MG63 (cell line): ENCODE measurements around the gene ABCC10. TPM values are rescaled to one million over a fixed set of nuclear protein-coding genes. Genes with fewer than 3 reads are reported as not detected.
"Not testable (repeated sequence)": the region's sequence is repeated elsewhere in the genome, so short reads cannot be mapped to it uniquely, and the experiment has no call there.

Source experiments
- DNase-seq: peaks from one replicate; pipeline ENCODE4 v3.0.0-alpha.2; 2020
- H3K27me3 ChIP-seq: fragments of 250-450 bp; sonication (Bioruptor Pico); 2 replicates; pipeline ENCODE4 v1.5.1; 2020; ENCODE audit warnings: mild to moderate bottlenecking, moderate library complexity
- H3K36me3 ChIP-seq: fragments of 250-450 bp; sonication (Bioruptor Pico); 2 replicates; pipeline ENCODE4 v1.5.1; 2020; ENCODE audit warnings: mild to moderate bottlenecking, moderate library complexity
- H3K4me3 ChIP-seq: fragments of 250-450 bp; sonication (Bioruptor Pico); 2 replicates; pipeline ENCODE4 v1.5.1; 2020; ENCODE audit warnings: mild to moderate bottlenecking, moderate library complexity
- H3K9me3 ChIP-seq: fragments of 250-450 bp; sonication (Bioruptor Pico); 2 replicates; pipeline ENCODE4 v1.5.1; 2020; ENCODE audit warnings: mild to moderate bottlenecking, moderate library complexity
- total RNA-seq: library from RNA; depleted of rRNA; stranded (reverse); fragments of >200 nt; shearing (Covaris generic); gene quantifications from 2 replicates; pipeline ENCODE4 v1.2.3, GENCODE V29; 2014; ENCODE audit warnings: low replicate concordance; rRNA removed

The ABCC10 gene
- total RNA-seq = 2.1 and 3.5 TPM in 2 replicates

GRCh38 chr6:43427406-43428111 lies at the start of gene ABCC10:
Gene ABCC10, plus strand, starts transcription at chr6:43427541. Its CDS starts 438 bp downstream, at chr6:43427979.
- H3K36me3 ChIP-seq = no peaks in the 10 kb centered on the region
- peak; percentile 91 for DNase-seq
- H3K27me3 ChIP-seq = no peaks in the 10 kb centered on the region
- H3K9me3 ChIP-seq = no peaks in the 10 kb centered on the region
- H3K4me3 ChIP-seq = peak within 1 kb of the TSS; percentile 73

- no peak for DNase-seq
- Histone ChIP-seq H3K9me3 (no peaks in the 10 kb centered on the region), H3K36me3 (no peaks in the 10 kb centered on the region), H3K4me3 (no peak overlapping the region), H3K27me3 (no peaks in the 10 kb centered on the region)
These were observed 49.6 kb upstream of the ABCC10 start for GRCh38 chr6:43377710-43378229.

GRCh38 chr6:43378631-43379030 lies 48.7 kb upstream of the ABCC10 start:
- H3K27me3 ChIP-seq = no peaks in the 10 kb centered on the region
- no peak overlapping the region for H3K4me3 ChIP-seq
- H3K9me3 ChIP-seq = no peaks in the 10 kb centered on the region
- H3K36me3 ChIP-seq = no peaks in the 10 kb centered on the region
- no peak for DNase-seq

GRCh38 chr6:43380858-43381257 lies 46.5 kb upstream of the ABCC10 start:
- DNase-seq, H3K36me3 ChIP-seq, H3K9me3 ChIP-seq, H3K27me3 ChIP-seq, H3K4me3 ChIP-seq: not testable (repeated sequence)

- no peaks in the 10 kb centered on the region for H3K27me3 ChIP-seq
These were observed 44.2 kb upstream of the ABCC10 start for GRCh38 chr6:43383021-43383667.

GRCh38 chr6:43386492-43386891 lies 40.8 kb upstream of the ABCC10 start:
- no peak overlapping the region for H3K4me3 ChIP-seq
- H3K9me3 ChIP-seq = no peaks in the 10 kb centered on the region
- H3K36me3 ChIP-seq = no peaks in the 10 kb centered on the region
- no peak for DNase-seq
- no peaks in the 10 kb centered on the region for H3K27me3 ChIP-seq

More at GRCh38 chr6:43383021-43383667, 44.2 kb upstream of the ABCC10 start:
- no peaks in the 10 kb centered on the region for H3K9me3 ChIP-seq
- DNase-seq = no peak
- H3K4me3 ChIP-seq = no peak overlapping the region
- H3K36me3 ChIP-seq = no peaks in the 10 kb centered on the region

- Histone ChIP-seq H3K4me3 (no peak overlapping the region), H3K27me3 (no peaks in the 10 kb centered on the region), H3K36me3 (no peaks in the 10 kb centered on the region), H3K9me3 (no peaks in the 10 kb centered on the region)
- no peak for DNase-seq
These were observed 37.5 kb upstream of the ABCC10 start for GRCh38 chr6:43389730-43390295.

- H3K9me3 ChIP-seq, DNase-seq, H3K4me3 ChIP-seq, H3K36me3 ChIP-seq, H3K27me3 ChIP-seq: not testable (repeated sequence)
These were observed 36.4 kb upstream of the ABCC10 start for GRCh38 chr6:43390753-43391439.

GRCh38 chr6:43391440-43392031 lies 35.8 kb upstream of the ABCC10 start:
- Histone ChIP-seq H3K4me3 (no peak overlapping the region), H3K27me3 (no peaks in the 10 kb centered on the region), H3K9me3 (no peaks in the 10 kb centered on the region), H3K36me3 (no peaks in the 10 kb centered on the region)
- DNase-seq = no peak

- not testable (repeated sequence) for H3K36me3 ChIP-seq, H3K9me3 ChIP-seq, DNase-seq, H3K4me3 ChIP-seq, H3K27me3 ChIP-seq
These were observed 34.2 kb upstream of the ABCC10 start for GRCh38 chr6:43393133-43393532.

GRCh38 chr6:43393602-43394001 lies 33.7 kb upstream of the ABCC10 start:
- no peaks in the 10 kb centered on the region for H3K36me3 ChIP-seq
- DNase-seq = no peak
- H3K4me3 ChIP-seq = no peak overlapping the region
- H3K9me3 ChIP-seq = no peaks in the 10 kb centered on the region
- no peaks in the 10 kb centered on the region for H3K27me3 ChIP-seq

- no peak overlapping the region for H3K4me3 ChIP-seq
- no peaks in the 10 kb centered on the region for H3K27me3 ChIP-seq
- DNase-seq = no peak
- no peaks in the 10 kb centered on the region for H3K9me3 ChIP-seq
- H3K36me3 ChIP-seq = no peaks in the 10 kb centered on the region
These were observed 32.4 kb upstream of the ABCC10 start for GRCh38 chr6:43394982-43395381.

- DNase-seq = no peak
These were observed 31.6 kb upstream of the ABCC10 start for GRCh38 chr6:43395776-43396175.

GRCh38 chr6:43396408-43397149 lies 30.8 kb upstream of the ABCC10 start:
- Histone ChIP-seq H3K9me3 (no peaks in the 10 kb centered on the region), H3K27me3 (no peaks in the 10 kb centered on the region), H3K36me3 (no peaks in the 10 kb centered on the region), H3K4me3 (no peak overlapping the region)
- DNase-seq = no peak

More at GRCh38 chr6:43395776-43396175, 31.6 kb upstream of the ABCC10 start:
- Histone ChIP-seq H3K9me3 (no peaks in the 10 kb centered on the region), H3K36me3 (no peaks in the 10 kb centered on the region), H3K4me3 (no peak overlapping the region), H3K27me3 (no peaks in the 10 kb centered on the region)

GRCh38 chr6:43399932-43400487 lies 27.3 kb upstream of the ABCC10 start:
- Histone ChIP-seq H3K27me3 (no peaks in the 10 kb centered on the region), H3K9me3 (no peaks in the 10 kb centered on the region), H3K4me3 (no peak overlapping the region), H3K36me3 (no peaks in the 10 kb centered on the region)
- no peak for DNase-seq

GRCh38 chr6:43401730-43402129 lies 25.6 kb upstream of the ABCC10 start:
- no peaks in the 10 kb centered on the region for H3K36me3 ChIP-seq
- H3K9me3 ChIP-seq = no peaks in the 10 kb centered on the region
- no peak for DNase-seq
- H3K4me3 ChIP-seq = no peak overlapping the region
- H3K27me3 ChIP-seq = no peaks in the 10 kb centered on the region
